Stimulated activated effector memory CD8-positive, alpha-beta T cell treated with anti-CD3 and anti-CD28 coated beads, Interleukin-12 subunit alpha, Interleukin-12 subunit beta, amount 100 ng/mL, for 72 hours (primary cell): ENCODE data around the gene RPS2.

Experiments used
- ATAC-seq: fragments of 150-1000 bp; cut with Tn5 transposase; 2 replicates; pipeline ENCODE4 v1.10.0; 2021
- DNase-seq, 2 donors: peaks; one replicate each; pipeline ENCODE4 v3.0.0; 2021 to 2022; ENCODE audit warnings: low spot score in 2 of 2
- H3K27ac Mint-ChIP-seq: one replicate; pipeline ENCODE4 v1.8.0; 2022; ENCODE audit warnings: mild to moderate bottlenecking, mixed read lengths
- H3K36me3 Mint-ChIP-seq: one replicate; pipeline ENCODE4 v1.8.0; 2022; ENCODE audit warnings: mild to moderate bottlenecking, mixed read lengths
- H3K4me1 Mint-ChIP-seq: one replicate; pipeline ENCODE4 v1.8.0; 2022; ENCODE audit warnings: mixed read lengths
- H3K4me3 Mint-ChIP-seq: one replicate; pipeline ENCODE4 v1.8.0; 2022; ENCODE audit warnings: mild to moderate bottlenecking, mixed read lengths
- H3K9me3 Mint-ChIP-seq: one replicate; pipeline ENCODE4 v1.8.0; 2022; ENCODE audit warnings: mixed read lengths

RPS2 gene

GRCh38 chr16:2002406-2003230 lies 38.0 kb upstream of the RPS2 start:
- no peak for ATAC-seq
- H3K36me3 Mint-ChIP-seq, result peaks cover 67% of the 10 kb centered on the region
- H3K27ac Mint-ChIP-seq, result peak overlapping the region; percentile 63

GRCh38 chr16:2001456-2002355 lies 37.1 kb upstream of the RPS2 start:
- H3K36me3 Mint-ChIP-seq, result peaks cover 65% of the 10 kb centered on the region
- no peaks in the 10 kb centered on the region for H3K9me3 Mint-ChIP-seq
- DNase-seq (no peak), ATAC-seq (no peak)
- H3K4me1 Mint-ChIP-seq, result peaks cover 27% of the 10 kb centered on the region
- H3K4me3 Mint-ChIP-seq, result no peak overlapping the region
- H3K27ac Mint-ChIP-seq, result no peak overlapping the region

More at GRCh38 chr16:2002406-2003230, 38.0 kb upstream of the RPS2 start:
- DNase-seq, result no peak
- Mint-ChIP-seq H3K4me3 (no peak overlapping the region), H3K4me1 (peaks cover 36% of the 10 kb centered on the region), H3K9me3 (no peaks in the 10 kb centered on the region)

GRCh38 chr16:2001035-2001434 lies 36.4 kb upstream of the RPS2 start:
- Mint-ChIP-seq H3K4me1 (peaks cover 24% of the 10 kb centered on the region), H3K36me3 (peaks cover 64% of the 10 kb centered on the region), H3K9me3 (no peaks in the 10 kb centered on the region), H3K4me3 (no peak overlapping the region), H3K27ac (no peak overlapping the region)
- DNase-seq, result no peak
- no peak for ATAC-seq

DNA sequence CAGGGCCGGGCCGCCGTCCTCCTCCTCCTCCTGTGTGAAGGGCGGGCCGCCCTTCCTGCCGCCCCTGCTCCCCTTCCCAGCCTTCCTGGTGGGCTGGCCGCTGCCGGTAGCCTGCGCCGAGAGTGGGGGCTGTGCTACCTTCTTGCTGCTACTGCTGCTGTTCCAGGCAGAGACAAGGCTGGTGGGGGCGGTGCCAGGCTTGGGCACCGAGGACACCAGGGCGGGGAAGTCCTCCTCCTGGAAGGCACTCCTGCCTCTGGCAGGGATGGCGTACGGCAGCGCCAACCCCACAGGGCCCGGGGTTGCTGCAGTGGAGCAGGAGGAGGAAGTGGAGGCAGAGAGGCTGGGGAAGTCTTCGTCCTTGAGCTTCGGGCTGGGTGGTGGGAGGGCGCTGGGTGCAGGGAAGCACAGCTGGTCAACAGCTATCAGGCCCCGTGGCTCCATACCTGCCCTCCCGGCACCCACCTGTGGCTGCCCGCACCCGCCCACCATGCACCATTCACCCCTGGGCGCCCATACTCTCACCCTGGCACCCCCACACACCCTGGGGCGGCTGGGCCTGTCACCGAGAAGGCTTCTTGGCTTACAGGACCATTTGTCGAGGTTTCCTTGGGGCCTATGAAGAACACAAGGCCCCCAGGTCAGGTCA lies 35.4 kb upstream of the RPS2 start:
- no peaks in the 10 kb centered on the region for H3K9me3 Mint-ChIP-seq
- H3K4me3 Mint-ChIP-seq, result no peak overlapping the region
- peaks cover 24% of the 10 kb centered on the region for H3K4me1 Mint-ChIP-seq
- peaks cover 68% of the 10 kb centered on the region for H3K36me3 Mint-ChIP-seq
- no peak for ATAC-seq
- no peak overlapping the region for H3K27ac Mint-ChIP-seq
- DNase-seq, result no peak

DNA sequence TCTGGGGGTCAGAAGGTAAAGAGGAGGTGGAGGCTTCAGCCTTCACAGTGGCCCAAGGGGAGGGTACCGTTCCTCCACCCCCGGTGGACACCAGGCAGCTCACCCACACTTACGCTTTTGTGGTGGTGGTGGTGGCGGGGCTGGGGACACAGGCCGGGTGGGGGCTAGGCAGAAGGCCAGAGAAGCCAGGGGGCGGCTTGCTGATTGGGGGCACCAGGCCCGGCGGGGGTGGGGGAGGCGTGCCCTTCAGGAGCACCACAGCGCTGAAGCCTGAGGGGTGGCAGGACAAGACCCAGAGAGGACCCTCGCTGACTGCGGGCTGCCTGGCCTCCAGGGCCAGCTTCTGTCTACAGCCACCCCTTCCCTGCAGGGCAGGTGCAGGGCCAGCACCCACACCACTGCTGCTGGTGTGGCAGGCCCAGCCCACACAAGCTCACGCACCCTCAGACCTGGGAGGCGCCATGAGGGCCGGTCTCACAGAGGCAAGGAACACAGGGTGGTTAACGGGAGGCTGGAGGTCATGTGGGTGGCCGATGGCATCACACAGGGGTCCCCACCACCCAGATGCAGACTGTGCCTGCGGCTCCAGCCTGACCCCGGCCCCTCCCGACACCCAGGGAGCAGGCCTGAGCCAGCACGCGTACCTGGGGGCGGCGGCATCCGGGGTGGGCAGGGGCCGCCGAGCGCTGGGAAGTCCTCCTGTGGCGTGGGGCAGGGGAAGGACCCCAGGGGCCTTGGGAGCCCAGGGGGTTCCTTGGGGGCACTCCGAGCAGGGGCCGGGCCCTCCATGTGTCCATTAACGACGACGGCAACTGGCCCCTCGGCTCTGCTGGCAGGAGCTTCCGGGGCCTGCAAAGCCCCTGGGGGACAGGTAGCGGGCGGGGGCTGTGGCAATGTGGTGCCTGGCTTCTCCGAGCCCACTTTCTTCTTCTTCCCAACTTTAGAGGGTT lies 34.5 kb upstream of the RPS2 start:
- H3K36me3 Mint-ChIP-seq, result peaks cover 65% of the 10 kb centered on the region
- no peak for ATAC-seq
- peaks cover 17% of the 10 kb centered on the region for H3K4me1 Mint-ChIP-seq
- H3K27ac Mint-ChIP-seq, result no peak overlapping the region
- no peak overlapping the region for H3K4me3 Mint-ChIP-seq
- no peaks in the 10 kb centered on the region for H3K9me3 Mint-ChIP-seq
- no peak for DNase-seq

DNA sequence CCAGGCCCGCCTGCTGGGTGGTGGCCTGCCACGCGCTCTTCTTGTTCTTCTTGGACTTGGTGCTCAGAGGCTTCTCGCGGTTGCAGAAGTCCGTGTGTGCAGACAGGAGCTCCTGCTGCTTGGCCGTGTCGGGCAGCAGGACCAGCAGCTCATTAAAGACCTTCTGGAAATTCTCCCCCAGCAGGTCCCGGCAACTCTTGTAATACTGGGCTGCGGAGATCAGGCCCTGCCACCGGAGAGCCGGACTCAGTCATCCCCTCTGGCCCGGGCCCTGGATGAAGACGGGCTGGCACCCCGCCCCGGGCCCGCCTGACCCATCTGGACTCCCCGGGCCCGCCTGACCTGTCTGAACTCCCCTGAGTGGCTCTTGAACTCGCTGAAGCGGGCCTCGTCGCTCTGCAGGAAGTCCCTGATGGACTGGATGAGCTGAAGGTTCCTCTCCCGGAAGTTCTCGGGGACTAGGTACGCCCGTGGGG lies 33.8 kb upstream of the RPS2 start:
- H3K36me3 Mint-ChIP-seq, result peaks cover 67% of the 10 kb centered on the region
- no peaks in the 10 kb centered on the region for H3K9me3 Mint-ChIP-seq
- H3K4me1 Mint-ChIP-seq, result peaks cover 22% of the 10 kb centered on the region
- ATAC-seq, result no peak
- no peak overlapping the region for H3K4me3 Mint-ChIP-seq
- H3K27ac Mint-ChIP-seq, result no peak overlapping the region
- no peak for DNase-seq

DNA sequence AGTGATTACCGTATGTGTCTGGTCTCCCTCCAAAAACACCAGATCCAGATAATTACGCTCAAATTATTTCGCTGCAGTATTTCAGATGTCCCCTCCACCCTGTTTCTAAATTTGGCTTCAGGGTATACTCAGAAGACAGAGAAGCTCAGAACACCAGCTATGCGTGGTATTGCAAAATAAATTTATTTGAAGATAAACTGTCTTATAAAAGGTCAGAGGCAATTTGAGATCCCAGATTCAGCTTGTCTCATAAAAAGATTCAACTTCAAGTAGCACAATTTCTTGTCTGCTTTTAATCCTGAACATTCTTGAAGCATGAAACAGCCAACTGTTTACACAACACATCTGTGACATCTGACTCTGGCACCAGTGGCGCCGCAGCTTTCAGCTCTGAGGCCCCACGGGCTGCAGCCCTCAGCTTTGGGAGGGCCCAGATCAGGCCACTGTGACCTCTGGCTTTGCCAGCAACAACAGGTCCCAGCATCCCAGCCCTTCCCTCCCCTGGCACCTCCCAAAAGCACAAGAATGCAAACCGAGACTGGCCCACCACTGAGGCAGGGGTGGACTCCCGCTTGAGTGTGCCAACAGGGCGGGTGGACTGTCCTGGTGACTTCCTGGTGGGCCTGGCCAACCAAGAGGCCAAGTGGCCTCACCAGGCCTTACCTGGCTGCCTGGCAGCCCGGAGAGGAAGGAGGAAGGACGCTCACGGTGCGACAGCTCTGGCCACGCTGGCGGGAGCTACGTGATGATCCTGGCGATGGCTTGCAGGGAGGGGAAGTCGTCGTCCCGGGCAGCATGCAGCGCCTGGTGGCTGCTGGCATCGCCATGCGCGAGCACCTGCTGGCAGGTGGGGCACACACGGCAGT lies 33.1 kb upstream of the RPS2 start:
- DNase-seq (no peak), ATAC-seq (no peak)
- peaks cover 62% of the 10 kb centered on the region for H3K36me3 Mint-ChIP-seq
- H3K4me1 Mint-ChIP-seq, result peaks cover 25% of the 10 kb centered on the region
- no peak overlapping the region for H3K27ac Mint-ChIP-seq
- no peaks in the 10 kb centered on the region for H3K9me3 Mint-ChIP-seq
- H3K4me3 Mint-ChIP-seq, result no peak overlapping the region

- Mint-ChIP-seq H3K27ac (peak overlapping the region; percentile 48), H3K4me1 (peaks cover 34% of the 10 kb centered on the region), H3K4me3 (peak overlapping the region; percentile 22), H3K36me3 (peaks cover 37% of the 10 kb centered on the region), H3K9me3 (no peaks in the 10 kb centered on the region)
- ATAC-seq, result peak; percentile 46
- peak in 1 of 2 donors; percentile 77 for DNase-seq
Observed at GRCh38 chr16:1993731-1994131, 29.1 kb upstream of the RPS2 start.

DNA sequence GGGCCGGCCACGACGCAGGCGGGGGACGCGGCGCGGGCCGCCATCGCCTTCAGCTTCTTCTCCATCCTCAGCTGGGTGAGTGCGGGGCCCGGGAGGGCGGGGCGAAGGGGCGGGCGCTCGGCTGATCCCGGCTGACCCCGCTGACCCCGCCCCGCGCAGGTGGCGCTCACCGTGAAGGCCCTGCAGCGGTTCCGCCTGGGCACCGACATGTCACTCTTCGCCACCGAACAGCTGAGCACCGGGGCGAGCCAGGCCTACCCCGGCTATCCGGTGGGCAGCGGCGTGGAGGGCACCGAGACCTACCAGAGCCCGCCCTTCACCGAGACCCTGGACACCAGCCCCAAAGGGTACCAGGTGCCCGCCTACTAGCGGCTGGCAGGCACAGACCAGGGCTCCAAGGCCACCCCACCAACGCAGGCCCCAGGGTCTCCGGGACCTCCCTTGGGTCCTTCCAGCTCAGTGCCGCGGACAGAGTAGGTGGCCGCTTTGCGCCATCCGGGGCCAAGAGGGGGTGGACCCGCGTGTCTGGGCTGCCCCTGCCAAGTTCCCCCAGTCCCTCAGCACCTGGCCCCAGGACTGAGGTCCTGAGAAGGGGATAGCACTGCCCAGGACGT lies 28.2 kb upstream of the RPS2 start:
- DNase-seq (no peak), ATAC-seq (no peak)
- Mint-ChIP-seq H3K4me3 (peak overlapping the region; percentile 78), H3K4me1 (peaks cover 34% of the 10 kb centered on the region), H3K9me3 (no peaks in the 10 kb centered on the region), H3K36me3 (peaks cover 28% of the 10 kb centered on the region), H3K27ac (peak overlapping the region; percentile 48)

GRCh38 chr16:1991948-1992703 lies 27.5 kb upstream of the RPS2 start:
- peak overlapping the region; percentile 78 for H3K4me3 Mint-ChIP-seq
- peaks cover 23% of the 10 kb centered on the region for H3K36me3 Mint-ChIP-seq
- peak overlapping the region; percentile 76 for H3K27ac Mint-ChIP-seq
- H3K4me1 Mint-ChIP-seq, result peaks cover 34% of the 10 kb centered on the region
- peak; percentile 70 for ATAC-seq
- H3K9me3 Mint-ChIP-seq, result no peaks in the 10 kb centered on the region
- DNase-seq, result peak; percentile 85 to 95

- Mint-ChIP-seq H3K4me3 (peak overlapping the region; percentile 78), H3K27ac (peak overlapping the region; percentile 76), H3K36me3 (peaks cover 28% of the 10 kb centered on the region), H3K9me3 (no peaks in the 10 kb centered on the region), H3K4me1 (peaks cover 39% of the 10 kb centered on the region)
- ATAC-seq (no peak), DNase-seq (no peak)
Observed at GRCh38 chr16:1991588-1991947, 26.9 kb upstream of the RPS2 start.

- Mint-ChIP-seq H3K4me1 (peaks cover 40% of the 10 kb centered on the region), H3K36me3 (peaks cover 32% of the 10 kb centered on the region), H3K27ac (peak overlapping the region; percentile 76), H3K9me3 (no peaks in the 10 kb centered on the region), H3K4me3 (peak overlapping the region; percentile 78)
- ATAC-seq, result peak; percentile 62
- DNase-seq, result no peak
Observed at GRCh38 chr16:1991135-1991551, 26.5 kb upstream of the RPS2 start.
